ENCODE data around the gene PRKAR2B. TPM values are rescaled to one million over a fixed set of nuclear protein-coding genes. Genes with fewer than 3 reads are reported as not detected.

PRKAR2B gene
- total RNA-seq, 2 experiments from 2014 or later: 69.0 to 210 TPM

GRCh38 chr7:107118109-107118900 lies 73.8 kb downstream of the PRKAR2B start:
- TF ChIP-seq EZH2phosphoT487 (IDR thresholded peaks at IDR 0.05; ENCODE audit: borderline replicate concordance, low read depth, low read length) (no peak), CTCF (conservative IDR thresholded peaks at IDR 0.05; ENCODE audit: low read length) (no peak)
- ChIA-PET POLR2A (interaction anchor here (0.6 to 2.7 kb wide), 12 partner anchors 8 to 78 kb away, joined by 3 to 23 read pairs (median 3); no protein-coding TSS in a partner anchor), CTCF (ENCODE audit: unreplicated experiment) (no interaction called here)
- intact Hi-C loops (cut with micrococcal nuclease; ENCODE audit: unreplicated experiment): no loop called here
- peaks cover 33% of the 10 kb centered on the region for H3K36me3 ChIP-seq (ENCODE audit: insufficient read depth, low read length)
- H3K4me3 ChIP-seq (ENCODE audit: low read depth, low read length, poor library complexity, severe bottlenecking): no peak overlapping the region
- DNase-seq (ENCODE audit: low spot score): no peak
- no TSS peak for BruUV-seq (replicated peaks)
- H3K79me2 ChIP-seq (ENCODE audit: insufficient read depth, low read depth, low read length): peaks cover 98% of the 10 kb centered on the region
- no peaks in the 10 kb centered on the region for H3K9me2 ChIP-seq (ENCODE audit: insufficient read depth, low read length)
- no peak overlapping the region for H2AFZ ChIP-seq (ENCODE audit: low read length)
- H3K4me1 ChIP-seq (ENCODE audit: insufficient read depth, low read length, poor library complexity, severe bottlenecking): peaks cover 55% of the 10 kb centered on the region
- H3K27ac ChIP-seq (ENCODE audit: low read depth, low read length, poor library complexity, severe bottlenecking): no peak overlapping the region
- no peaks in the 10 kb centered on the region; the same call in 1 of the 2 replicates for H4K20me1 ChIP-seq (ENCODE audit: insufficient read depth, low read length)
- H3K9me3 ChIP-seq (ENCODE audit: low read length): no peaks in the 10 kb centered on the region
- no peak overlapping the region for H3K4me2 ChIP-seq (ENCODE audit: low read length)

GRCh38 chr7:107119376-107120105 lies 75.0 kb downstream of the PRKAR2B start:
- TF ChIP-seq EZH2phosphoT487 (IDR thresholded peaks at IDR 0.05; ENCODE audit: borderline replicate concordance, low read depth, low read length): no peak
- TF ChIP-seq CTCF (conservative IDR thresholded peaks at IDR 0.05; ENCODE audit: low read length): no peak
- ChIA-PET CTCF (ENCODE audit: unreplicated experiment) (no interaction called here), POLR2A (interaction anchor here (1.0 to 1.2 kb wide), 3 partner anchors 14 to 67 kb away, joined by 3 read pairs; no protein-coding TSS in a partner anchor)
- BruUV-seq (replicated peaks): no TSS peak
- Histone ChIP-seq H3K4me3 (ENCODE audit: low read depth, low read length, poor library complexity, severe bottlenecking) (no peak overlapping the region), H4K20me1 (ENCODE audit: insufficient read depth, low read length) (no peaks in the 10 kb centered on the region; the same call in 1 of the 2 replicates), H3K4me1 (ENCODE audit: insufficient read depth, low read length, poor library complexity, severe bottlenecking) (peaks cover 62% of the 10 kb centered on the region), H2AFZ (ENCODE audit: low read length) (no peak overlapping the region), H3K4me2 (ENCODE audit: low read length) (no peak overlapping the region), H3K9me2 (ENCODE audit: insufficient read depth, low read length) (no peaks in the 10 kb centered on the region), H3K9me3 (ENCODE audit: low read length) (no peaks in the 10 kb centered on the region), H3K36me3 (ENCODE audit: insufficient read depth, low read length) (peaks cover 45% of the 10 kb centered on the region), H3K79me2 (ENCODE audit: insufficient read depth, low read depth, low read length) (peaks cover 96% of the 10 kb centered on the region), H3K27ac (ENCODE audit: low read depth, low read length, poor library complexity, severe bottlenecking) (no peak overlapping the region)
- no peak for DNase-seq (ENCODE audit: low spot score)
- intact Hi-C loops (cut with micrococcal nuclease; ENCODE audit: unreplicated experiment): no loop called here
